ENCODE measurements around the gene BOD1. TPM values are rescaled to one million over a fixed set of nuclear protein-coding genes. Genes with fewer than 3 reads are reported as not detected.

The BOD1 gene
- total and polyA plus RNA-seq, 9 of the 15 experiments (the other 6 are each of a cell fraction or from before 2014, with no cell fraction given) = 10.1 to 31.6 (median 22.6) TPM

GRCh38 chr5:173602423-173602822, 14.0 kb downstream of the BOD1 start (continued):
- TF ChIP-seq NR1H2 (CRISPR knock-in tag; IDR thresholded peaks at IDR 0.05) (no peak), HOMEZ (CRISPR knock-in tag; IDR thresholded peaks at IDR 0.05) (no peak), ZNF639 (CRISPR knock-in tag; conservative IDR thresholded peaks at IDR 0.05 in 1 of 2, IDR thresholded peaks at IDR 0.05 in 1 of 2) (no peak), CEBPZ (IDR thresholded peaks at IDR 0.05; ENCODE audit: borderline replicate concordance, low read depth, low read length) (no peak), ZNF75A (CRISPR knock-in tag; IDR thresholded peaks at IDR 0.05) (no peak), EP300 (IDR thresholded peaks at IDR 0.05; ENCODE audit: low read length) (peak; percentile 44; the same call in 1 of the 2 replicates), HBP1 (CRISPR knock-in tag; IDR thresholded peaks at IDR 0.05) (no peak), ZBTB43 (CRISPR knock-in tag; IDR thresholded peaks at IDR 0.05) (no peak), ZNF354B (CRISPR knock-in tag; IDR thresholded peaks at IDR 0.05) (no peak), FOXP4 (CRISPR knock-in tag; IDR thresholded peaks at IDR 0.05; ENCODE audit: borderline replicate concordance) (no peak), ATF1 (CRISPR knock-in tag; IDR thresholded peaks at IDR 0.05) (no peak), ATF1 (tag; IDR thresholded peaks at IDR 0.05) (peak; percentile 4; the same call in 1 of the 2 replicates)

Measured in K562 (cell line).